ENCODE data around the gene AASS. TPM values are rescaled to one million over a fixed set of nuclear protein-coding genes. Genes with fewer than 3 reads are reported as not detected.
"Not testable (repeated sequence)": the region's sequence is repeated elsewhere in the genome, so short reads cannot be mapped to it uniquely, and the experiment has no call there.

The AASS gene
- 17.2 TPM for total RNA-seq

- peak; percentile 47 to 93 (median 90) for DNase-seq (ENCODE audit: low read depth in 2 of 3, low spot score in 2 of 3)
Observed at GRCh38 chr7:122143751-122144711, at the start of gene AASS. Gene AASS (minus strand): TSS chr7:122144249. CDS start chr7:122133726, 10,523 bp downstream.

- no peak for DNase-seq (ENCODE audit: low read depth in 2 of 3, low spot score in 2 of 3)
Observed at GRCh38 chr7:122188785-122189184, 44.7 kb upstream of the AASS start.

DNA sequence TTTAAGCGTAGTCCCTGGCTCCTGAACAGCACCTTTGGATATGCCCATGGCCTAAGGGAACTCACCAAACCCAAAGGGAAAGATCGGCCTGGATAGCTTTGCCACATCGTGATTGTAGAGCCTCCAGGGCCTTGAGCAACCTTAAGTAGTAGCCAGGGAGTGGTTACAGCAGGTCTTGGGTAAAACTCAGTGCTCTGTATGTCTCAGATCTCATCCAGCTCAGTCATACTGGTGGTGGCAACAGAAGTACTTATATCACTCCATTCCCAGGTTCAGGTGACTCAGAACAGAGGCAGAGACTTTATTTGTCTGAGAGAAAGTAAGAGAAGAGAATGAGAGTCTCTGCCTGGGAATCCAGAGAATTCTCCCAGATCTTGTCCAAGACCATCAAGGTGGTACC is 39.1 kb upstream of the AASS start:
- no peak for DNase-seq (ENCODE audit: low read depth in 2 of 3, low spot score in 2 of 3)

GRCh38 chr7:122182081-122182480 is 38.0 kb upstream of the AASS start:
- DNase-seq (ENCODE audit: low read depth in 2 of 3, low spot score in 2 of 3) = no peak

GRCh38 chr7:122172144-122172543 is 28.1 kb upstream of the AASS start:
- DNase-seq (ENCODE audit: low read depth in 2 of 3, low spot score in 2 of 3) = not testable (repeated sequence)

DNA sequence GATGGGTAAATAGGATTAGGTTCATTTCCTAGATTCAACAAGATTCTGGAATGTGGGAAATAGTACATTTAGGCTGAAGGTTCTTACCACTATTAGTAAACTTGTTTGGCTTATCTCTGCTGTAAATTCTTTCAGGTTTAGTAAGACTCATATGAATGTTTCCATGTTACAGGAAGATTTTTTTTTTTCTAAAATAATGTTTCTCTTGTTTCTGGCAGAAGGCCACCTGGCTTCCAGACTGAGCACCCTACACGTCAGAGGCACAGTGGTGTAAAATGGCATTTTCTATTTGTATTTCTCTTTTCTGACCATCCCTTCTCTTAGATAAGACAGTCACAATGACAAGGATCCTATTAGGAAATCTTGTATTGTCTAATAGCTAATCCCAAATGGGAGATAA is 22.7 kb upstream of the AASS start:
- DNase-seq (ENCODE audit: low read depth in 2 of 3, low spot score in 2 of 3) = no peak

DNA sequence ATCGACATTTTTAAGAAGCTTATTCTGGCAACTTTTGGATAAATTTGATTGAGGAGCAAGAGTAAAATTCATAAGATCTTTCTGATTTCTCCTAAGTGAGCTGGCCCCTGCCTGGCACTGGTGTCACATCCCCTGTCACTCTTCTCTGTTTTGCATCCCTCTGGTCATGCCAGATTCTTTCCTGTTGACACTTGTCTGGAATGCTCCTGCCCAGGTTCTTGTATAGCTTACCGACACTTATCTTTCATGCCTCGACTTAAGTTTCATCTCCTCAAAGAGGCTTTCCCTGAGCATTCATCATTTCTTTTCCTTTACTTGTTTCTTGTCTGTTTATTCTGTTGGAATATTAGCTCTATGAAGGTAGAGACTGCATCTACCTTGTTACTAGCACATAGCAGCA is 22.2 kb upstream of the AASS start:
- no peak for DNase-seq (ENCODE audit: low read depth in 2 of 3, low spot score in 2 of 3)

DNA sequence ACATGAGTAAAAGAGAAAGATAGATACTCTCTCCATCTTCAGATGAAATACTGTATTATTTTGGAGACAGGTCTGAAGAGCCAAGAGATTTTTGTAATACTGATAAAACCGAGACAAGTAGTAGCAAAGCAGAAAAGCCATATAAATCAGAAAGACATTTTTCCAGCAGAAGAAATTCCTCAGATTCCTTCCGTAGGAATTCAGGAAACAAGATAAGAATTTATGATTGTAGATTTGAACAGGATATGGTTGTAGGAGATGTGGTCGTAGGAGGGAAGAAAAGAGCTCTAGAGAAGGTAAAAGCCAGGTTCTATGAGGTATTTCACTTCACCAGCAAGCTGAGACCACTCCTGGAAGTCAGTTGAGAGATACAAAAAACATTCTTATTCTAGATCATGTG is 17.6 kb upstream of the AASS start:
- no peak for DNase-seq (ENCODE audit: low read depth in 2 of 3, low spot score in 2 of 3)

GRCh38 chr7:122155566-122155965 is 11.5 kb upstream of the AASS start:
- no peak for DNase-seq (ENCODE audit: low read depth in 2 of 3, low spot score in 2 of 3)

GRCh38 chr7:122148878-122149277 is 4.8 kb upstream of the AASS start:
- no peak for DNase-seq (ENCODE audit: low read depth in 2 of 3, low spot score in 2 of 3)

- no peak for DNase-seq (ENCODE audit: low read depth in 2 of 3, low spot score in 2 of 3)
Observed at GRCh38 chr7:122148081-122148480, 4.0 kb upstream of the AASS start.

GRCh38 chr7:122145937-122146645 is 2.0 kb upstream of the AASS start:
- DNase-seq (ENCODE audit: low read depth in 2 of 3, low spot score in 2 of 3) = no peak

DNA sequence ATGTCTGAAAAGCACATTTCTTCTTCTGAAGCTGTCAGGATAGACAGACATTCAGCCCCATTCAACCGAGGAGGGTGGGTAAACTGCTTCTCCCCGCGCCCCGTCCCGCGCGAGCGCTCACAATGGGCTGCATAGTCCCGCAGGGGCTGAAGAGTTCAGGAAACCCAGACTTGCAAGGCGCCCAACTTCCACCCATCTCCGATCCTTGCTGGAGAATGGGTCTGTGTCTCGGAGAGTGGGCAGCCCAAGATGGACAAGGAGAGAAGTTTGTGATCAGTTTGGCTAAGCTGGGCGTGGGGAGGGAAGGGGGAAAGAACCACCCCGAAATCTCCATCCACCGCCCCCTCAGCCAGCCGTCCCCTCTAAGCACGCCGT is 686 bp downstream of the AASS start:
- DNase-seq (ENCODE audit: low read depth in 2 of 3, low spot score in 2 of 3) = no peak

DNA sequence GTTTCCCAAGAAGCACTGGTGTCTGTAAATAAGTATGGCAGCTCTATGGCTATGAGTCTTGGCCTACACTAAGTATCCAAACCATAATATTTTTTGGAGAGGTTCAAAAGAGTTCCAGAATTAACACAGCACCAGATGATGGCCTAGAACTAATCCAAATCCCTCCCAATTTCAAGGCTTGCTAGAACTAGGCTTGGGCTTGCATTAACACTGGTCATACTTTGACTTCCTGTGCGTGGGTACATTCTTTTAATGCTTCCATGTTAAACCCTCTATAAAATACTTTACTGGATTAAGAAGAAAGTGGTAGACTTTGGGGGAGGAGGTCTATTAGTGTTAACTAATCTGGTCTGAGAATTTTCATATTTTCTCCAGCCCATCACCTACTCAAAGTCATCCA is 3.1 kb downstream of the AASS start:
- no peak for DNase-seq (ENCODE audit: low read depth in 2 of 3, low spot score in 2 of 3)

DNA sequence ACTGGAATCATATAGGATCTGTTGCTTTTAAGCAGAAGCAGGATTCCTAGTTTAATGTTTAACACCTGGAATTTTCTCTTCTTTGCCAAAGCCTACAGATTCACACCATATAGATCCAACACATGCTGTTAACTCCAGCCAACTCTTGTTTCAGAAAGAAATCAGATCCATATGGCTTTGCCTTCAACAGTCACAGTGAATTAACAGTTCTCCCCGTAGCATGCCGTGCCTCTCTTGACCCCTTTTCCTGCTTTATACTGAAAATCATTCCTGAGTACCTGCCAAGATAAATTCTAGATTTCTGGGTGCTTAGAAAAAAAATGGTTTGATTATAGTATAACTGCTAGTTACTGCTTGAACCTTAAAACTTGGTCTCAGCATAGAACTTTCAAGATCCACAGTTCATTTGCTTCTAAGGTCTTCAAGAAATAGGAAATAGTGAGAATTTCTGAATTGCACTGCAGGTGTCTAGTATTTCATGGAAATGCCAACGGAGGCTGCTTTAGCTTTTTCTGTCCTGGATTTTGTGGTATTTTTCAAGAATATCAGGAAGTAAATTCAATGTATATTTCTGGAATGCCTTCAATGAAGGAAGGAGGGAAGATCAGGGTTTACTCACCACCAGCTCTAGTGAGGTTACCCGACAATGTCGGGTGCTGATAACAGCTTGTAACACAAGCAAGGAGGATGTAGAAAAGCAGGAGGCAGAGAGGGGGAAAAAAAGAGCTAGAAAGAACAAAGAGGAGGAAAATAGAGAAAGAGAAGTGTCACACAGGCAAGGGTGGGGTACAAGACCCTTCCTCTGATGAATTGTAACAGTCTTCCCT is 6.6 kb downstream of the AASS start:
- DNase-seq (ENCODE audit: low read depth in 2 of 3, low spot score in 2 of 3) = peak in 1 of 3 donors; percentile 11

GRCh38 chr7:122136639-122137245 is 7.3 kb downstream of the AASS start:
- peak in 1 of 3 donors; percentile 8 for DNase-seq (ENCODE audit: low read depth in 2 of 3, low spot score in 2 of 3)

DNA sequence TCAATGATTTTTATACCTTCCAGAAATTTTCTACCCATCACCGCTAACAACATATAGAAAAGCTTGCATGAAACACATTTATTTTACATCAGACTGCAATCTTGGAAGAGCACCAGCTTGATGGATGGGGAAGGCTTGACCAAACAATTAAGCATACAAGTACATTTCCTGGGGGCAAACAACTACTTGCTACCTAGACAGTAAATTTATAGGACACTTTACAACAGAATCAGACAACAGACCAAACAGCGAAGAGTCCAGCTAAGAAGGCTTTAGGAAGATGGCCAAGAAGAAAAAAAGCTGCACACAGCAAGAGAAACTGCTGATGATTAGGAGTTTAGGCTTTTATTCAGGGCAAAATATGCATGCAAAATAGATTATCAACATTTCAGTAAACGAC is 8.0 kb downstream of the AASS start:
- DNase-seq (ENCODE audit: low read depth in 2 of 3, low spot score in 2 of 3) = no peak

- no peak for DNase-seq (ENCODE audit: low read depth in 2 of 3, low spot score in 2 of 3)
Observed at GRCh38 chr7:122135275-122135674, 8.8 kb downstream of the AASS start.

GRCh38 chr7:122134793-122135192 is 9.3 kb downstream of the AASS start:
- DNase-seq (ENCODE audit: low read depth in 2 of 3, low spot score in 2 of 3) = not testable (repeated sequence)

- DNase-seq (ENCODE audit: low read depth in 2 of 3, low spot score in 2 of 3) = no peak
Observed at GRCh38 chr7:122133477-122133876, 10.6 kb downstream of the AASS start.

DNA sequence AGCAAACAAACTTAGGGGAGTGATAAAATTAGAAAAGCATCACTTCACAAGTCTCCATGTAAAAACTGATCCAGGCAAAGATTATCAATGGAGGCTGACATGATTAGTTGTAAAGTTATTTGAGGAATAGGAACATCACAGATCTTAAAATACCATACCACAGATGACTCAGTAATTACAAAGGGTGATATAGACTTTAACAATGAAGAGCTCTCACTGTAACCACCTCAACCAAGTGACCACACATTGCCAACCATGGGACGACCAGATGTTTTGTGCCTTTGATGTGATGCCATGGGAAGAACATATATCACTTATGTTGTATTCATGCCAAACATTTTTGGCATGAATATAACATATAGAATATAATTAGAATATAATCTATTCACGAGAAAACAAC is 11.7 kb downstream of the AASS start:
- no peak for DNase-seq (ENCODE audit: low read depth in 2 of 3, low spot score in 2 of 3)
